ENCODE results near the gene COL23A1. TPM values are rescaled to one million over a fixed set of nuclear protein-coding genes. Genes with fewer than 3 reads are reported as not detected.

COL23A1 gene
- polyA plus RNA-seq, 1 donor from 2014 or later, result 0.18 TPM

- no peaks in the 10 kb centered on the region for H3K4me1 Mint-ChIP-seq
- H3K9me3 Mint-ChIP-seq, result peaks cover 3 to 9% (median 5%) of the 10 kb centered on the region in 3 donors
- H3K36me3 Mint-ChIP-seq, result peaks cover 2% of the 10 kb centered on the region
- H3K27me3 Mint-ChIP-seq, result peaks cover 7% of the 10 kb centered on the region
- no peak overlapping the region for H3K4me3 Mint-ChIP-seq
- no peak overlapping the region for H3K27ac Mint-ChIP-seq
Measured at GRCh38 chr5:178478370-178478769, 111.8 kb downstream of the COL23A1 start.

GRCh38 chr5:178477802-178478201 is 112.4 kb downstream of the COL23A1 start:
- peaks cover 7% of the 10 kb centered on the region for H3K27me3 Mint-ChIP-seq
- no peaks in the 10 kb centered on the region for H3K4me1 Mint-ChIP-seq
- H3K27ac Mint-ChIP-seq, result no peak overlapping the region
- peaks cover 2% of the 10 kb centered on the region for H3K36me3 Mint-ChIP-seq
- H3K4me3 Mint-ChIP-seq, result no peak overlapping the region
- H3K9me3 Mint-ChIP-seq, result peaks cover 3 to 9% (median 5%) of the 10 kb centered on the region in 3 donors

GRCh38 chr5:178476972-178477754 is 113.0 kb downstream of the COL23A1 start:
- Mint-ChIP-seq H3K36me3 (peaks cover under 1% of the 10 kb centered on the region), H3K4me1 (no peaks in the 10 kb centered on the region), H3K27ac (no peak overlapping the region), H3K27me3 (peaks cover 7% of the 10 kb centered on the region), H3K9me3 (peaks cover 3 to 6% (median 5%) of the 10 kb centered on the region in 3 donors), H3K4me3 (no peak overlapping the region)

GRCh38 chr5:178476531-178476930 is 113.7 kb downstream of the COL23A1 start:
- no peak overlapping the region for H3K27ac Mint-ChIP-seq
- H3K4me3 Mint-ChIP-seq, result no peak overlapping the region
- H3K9me3 Mint-ChIP-seq, result peaks cover 3 to 5% (median 5%) of the 10 kb centered on the region in 3 donors
- peaks cover 7% of the 10 kb centered on the region for H3K27me3 Mint-ChIP-seq
- H3K4me1 Mint-ChIP-seq, result no peaks in the 10 kb centered on the region
- H3K36me3 Mint-ChIP-seq, result peaks cover 1% of the 10 kb centered on the region

GRCh38 chr5:178475422-178475821 is 114.8 kb downstream of the COL23A1 start:
- Mint-ChIP-seq H3K36me3 (peaks cover 1% of the 10 kb centered on the region), H3K27ac (no peak overlapping the region), H3K9me3 (peaks cover 2 to 5% (median 3%) of the 10 kb centered on the region in 3 donors), H3K4me1 (no peaks in the 10 kb centered on the region), H3K4me3 (no peak overlapping the region), H3K27me3 (peaks cover 8% of the 10 kb centered on the region)

- Mint-ChIP-seq H3K27me3 (peaks cover 10% of the 10 kb centered on the region), H3K4me1 (no peaks in the 10 kb centered on the region), H3K4me3 (no peak overlapping the region), H3K9me3 (peaks cover 1 to 5% (median 3%) of the 10 kb centered on the region in 3 donors), H3K27ac (no peak overlapping the region), H3K36me3 (peaks cover 1% of the 10 kb centered on the region)
Measured at GRCh38 chr5:178474562-178475184, 115.5 kb downstream of the COL23A1 start.

- Mint-ChIP-seq H3K4me1 (no peaks in the 10 kb centered on the region), H3K27ac (no peak overlapping the region), H3K4me3 (no peak overlapping the region), H3K27me3 (peaks cover 12% of the 10 kb centered on the region), H3K9me3 (peaks cover 0 to 5% (median 3%) of the 10 kb centered on the region in 3 donors), H3K36me3 (peaks cover 1% of the 10 kb centered on the region)
Measured at GRCh38 chr5:178473854-178474253, 116.3 kb downstream of the COL23A1 start.

GRCh38 chr5:178472138-178472537 is 118.1 kb downstream of the COL23A1 start:
- Mint-ChIP-seq H3K4me3 (no peak overlapping the region), H3K4me1 (no peaks in the 10 kb centered on the region), H3K9me3 (peaks cover 0 to 5% (median 3%) of the 10 kb centered on the region in 3 donors), H3K36me3 (peaks cover 1% of the 10 kb centered on the region), H3K27me3 (peaks cover 16% of the 10 kb centered on the region), H3K27ac (no peak overlapping the region)

GRCh38 chr5:178471711-178472110 is 118.5 kb downstream of the COL23A1 start:
- Mint-ChIP-seq H3K4me1 (no peaks in the 10 kb centered on the region), H3K27me3 (peaks cover 16% of the 10 kb centered on the region), H3K27ac (no peak overlapping the region), H3K36me3 (peaks cover 1% of the 10 kb centered on the region), H3K9me3 (peaks cover 0 to 5% (median 3%) of the 10 kb centered on the region in 3 donors), H3K4me3 (no peak overlapping the region)

- H3K27me3 Mint-ChIP-seq, result peaks cover 16% of the 10 kb centered on the region
- H3K4me3 Mint-ChIP-seq, result no peak overlapping the region
- peaks cover 0 to 2% (median 2%) of the 10 kb centered on the region in 3 donors for H3K9me3 Mint-ChIP-seq
- no peaks in the 10 kb centered on the region for H3K4me1 Mint-ChIP-seq
- H3K27ac Mint-ChIP-seq, result no peak overlapping the region
- H3K36me3 Mint-ChIP-seq, result peaks cover 1% of the 10 kb centered on the region
Measured at GRCh38 chr5:178470760-178471025, 119.5 kb downstream of the COL23A1 start.

- Mint-ChIP-seq H3K9me3 (no peaks in the 10 kb centered on the region), H3K36me3 (peaks cover 1% of the 10 kb centered on the region), H3K4me1 (no peaks in the 10 kb centered on the region), H3K27ac (peak overlapping the region in 1 of 3 donors; percentile 26), H3K27me3 (peaks cover 16% of the 10 kb centered on the region), H3K4me3 (no peak overlapping the region)
Measured at GRCh38 chr5:178469975-178470759, 120.0 kb downstream of the COL23A1 start.

GRCh38 chr5:178469011-178469974 is 120.9 kb downstream of the COL23A1 start:
- H3K4me3 Mint-ChIP-seq, result no peak overlapping the region
- H3K36me3 Mint-ChIP-seq, result peaks cover 1% of the 10 kb centered on the region
- H3K27me3 Mint-ChIP-seq, result peaks cover 10% of the 10 kb centered on the region
- peak overlapping the region in 1 of 3 donors; percentile 26 for H3K27ac Mint-ChIP-seq
- no peaks in the 10 kb centered on the region for H3K4me1 Mint-ChIP-seq
- H3K9me3 Mint-ChIP-seq, result no peaks in the 10 kb centered on the region

GRCh38 chr5:178468196-178468685 is 122.0 kb downstream of the COL23A1 start:
- no peak overlapping the region for H3K4me3 Mint-ChIP-seq
- no peaks in the 10 kb centered on the region for H3K4me1 Mint-ChIP-seq
- H3K27ac Mint-ChIP-seq, result no peak overlapping the region
- peaks cover 3% of the 10 kb centered on the region for H3K36me3 Mint-ChIP-seq
- peaks cover 0 to under 1% (median 0%) of the 10 kb centered on the region in 3 donors for H3K9me3 Mint-ChIP-seq
- H3K27me3 Mint-ChIP-seq, result peaks cover 10% of the 10 kb centered on the region

- H3K27ac Mint-ChIP-seq, result no peak overlapping the region
Measured at GRCh38 chr5:178467568-178468195, 122.5 kb downstream of the COL23A1 start.

More at GRCh38 chr5:178467568-178468195, 122.5 kb downstream of the COL23A1 start:
- Mint-ChIP-seq H3K36me3 (peaks cover 3% of the 10 kb centered on the region), H3K4me3 (no peak overlapping the region), H3K27me3 (peaks cover 10% of the 10 kb centered on the region), H3K9me3 (peaks cover 0 to 1% (median 0%) of the 10 kb centered on the region in 3 donors), H3K4me1 (no peaks in the 10 kb centered on the region)

Data from IgD-negative memory B cell (primary cell).